Gastroesophageal sphincter (tissue), 3 donors: ENCODE measurements around the gene ERG.

Source experiments
- CTCF ChIP-seq, 4 experiments: fragments of 200-600 bp in 2 of 4; fragments of 450-650 bp in 2 of 4; sonication (generic) in 1 of 4; IDR thresholded peaks; one replicate each; pipeline ENCODE4 v1.5.1; 2017 to 2019; ENCODE audit warnings: antibody characterized with exemption in 4 of 4, mild to moderate bottlenecking in 2 of 4, moderate library complexity in 2 of 4
- EP300 ChIP-seq: sonication (generic); formaldehyde crosslinking; IDR thresholded peaks from one replicate; pipeline ENCODE4 v1.6.1; 2017; ENCODE audit warnings: antibody characterized with exemption, mild to moderate bottlenecking
- POLR2A ChIP-seq, 2 donors: fragments of 450-650 bp; IDR thresholded peaks; one replicate each; pipeline ENCODE4 v1.6.1; 2017; ENCODE audit warnings: antibody characterized with exemption in 2 of 2, mild to moderate bottlenecking in 2 of 2, moderate library complexity in 1 of 2
- POLR2AphosphoS5 ChIP-seq: sonication (generic); formaldehyde crosslinking; IDR thresholded peaks from one replicate; pipeline ENCODE4 v1.6.1; 2017; ENCODE audit warnings: antibody characterized with exemption

DNA sequence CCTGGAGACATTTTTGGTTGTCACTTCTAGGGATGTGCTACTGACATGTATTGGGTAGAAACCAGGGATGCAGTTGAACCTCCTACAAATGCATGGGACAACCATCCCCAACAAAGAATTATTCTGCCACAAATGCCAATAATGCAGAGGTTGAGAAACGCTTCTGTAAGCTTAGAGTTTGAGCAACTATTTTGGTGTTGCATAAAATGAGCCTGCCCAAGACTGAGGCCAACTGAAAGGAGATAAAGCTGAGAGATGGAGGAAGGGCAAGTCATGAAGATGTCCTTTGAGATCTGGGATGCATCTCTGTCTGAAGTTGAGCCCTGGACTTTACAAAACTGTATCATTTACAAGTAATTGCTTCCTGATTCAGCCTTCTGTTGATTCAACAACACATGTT lies 134.6 kb downstream of the ERG start:
- TF ChIP-seq CTCF (IDR thresholded peaks at IDR 0.05) = no peak
- no peak for TF ChIP-seq EP300
- TF ChIP-seq POLR2A (IDR thresholded peaks at IDR 0.05) = no peak
- TF ChIP-seq POLR2AphosphoS5 = no peak
